DOHH2 (cell line): Measurements from ENCODE around the gene CFAP221.

Source experiments
- H3F3A ChIP-seq: fragments of 200-600 bp; sonication (generic), shearing (Covaris generic); 2 replicates; pipeline ENCODE4 v1.6.0; 2016; ENCODE audit warnings: antibody characterized with exemption, mild to moderate bottlenecking; ENCODE audit not compliant: control insufficient read depth, insufficient read depth
- H3K27ac ChIP-seq: fragments of 200-600 bp; sonication (generic); 2 replicates; pipeline ENCODE4 v1.5.1; 2014; ENCODE audit warnings: low read depth, mild to moderate bottlenecking, low read length, moderate library complexity
- H3K27me3 ChIP-seq: fragments of 200-600 bp; sonication (generic); 2 replicates; pipeline ENCODE4 v1.6.1; 2014; ENCODE audit warnings: mild to moderate bottlenecking, low read length, mixed read lengths; ENCODE audit not compliant: control insufficient read depth
- H3K36me3 ChIP-seq: fragments of 200-600 bp; sonication (generic); 2 replicates; pipeline ENCODE4 v1.6.1; 2014; ENCODE audit warnings: mild to moderate bottlenecking, low read length, moderate library complexity, mixed read lengths; ENCODE audit not compliant: control insufficient read depth
- H3K4me1 ChIP-seq: fragments of 200-600 bp; sonication (generic); 2 replicates; pipeline ENCODE4 v1.6.1; 2014; ENCODE audit warnings: mild to moderate bottlenecking, low read length, mixed read lengths; ENCODE audit not compliant: control insufficient read depth
- H3K4me2 ChIP-seq: fragments of 200-600 bp; sonication (generic); 2 replicates; pipeline ENCODE4 v1.6.0; 2014; ENCODE audit warnings: mild to moderate bottlenecking, low read length, moderate library complexity
- H3K4me3 ChIP-seq: fragments of 200-600 bp; sonication (generic); 2 replicates; pipeline ENCODE4 v1.5.1; 2014; ENCODE audit warnings: mild to moderate bottlenecking, low read length, mixed read lengths
- H3K79me2 ChIP-seq: fragments of 200-600 bp; sonication (generic); 2 replicates; pipeline ENCODE4 v1.6.1; 2014; ENCODE audit warnings: mild to moderate bottlenecking, low read length, mixed read lengths; ENCODE audit not compliant: control insufficient read depth
- H3K9me2 ChIP-seq: fragments of 200-600 bp; sonication (generic); replicated peaks from 2 replicates; pipeline ENCODE4 v1.6.1; 2014; ENCODE audit warnings: mild to moderate bottlenecking, low read length, mixed read lengths; ENCODE audit not compliant: control insufficient read depth
- H3K9me3 ChIP-seq: fragments of 200-600 bp; sonication (generic); 2 replicates; pipeline ENCODE4 v1.6.1; 2014; ENCODE audit warnings: antibody characterized with exemption, low read length, mixed read lengths; ENCODE audit not compliant: control insufficient read depth, insufficient read depth
- H4K20me1 ChIP-seq: fragments of 200-600 bp; sonication (generic); 2 replicates; pipeline ENCODE4 v1.6.0; 2014; ENCODE audit warnings: low read depth, mild to moderate bottlenecking, antibody characterized with exemption, low read length, moderate library complexity; ENCODE audit not compliant: control insufficient read depth, insufficient read depth
- EZH2phosphoT487 ChIP-seq: fragments of 200-600 bp; sonication (generic); IDR thresholded peaks from 2 replicates; pipeline ENCODE4 v1.6.1; 2017; ENCODE audit warnings: borderline replicate concordance, mild to moderate bottlenecking, antibody characterized with exemption, low read length, moderate library complexity, mixed read lengths
- TF ChIP-seq, protein P1 (sequence below): fragments of 200-600 bp; sonication (generic); IDR thresholded peaks from one replicate; pipeline ENCODE4 v1.5.1; 2014; ENCODE audit warnings: antibody characterized with exemption, mild to moderate bottlenecking, low read depth, low read length; ENCODE audit not compliant: poor library complexity, severe bottlenecking

Gene CFAP221

DNA sequence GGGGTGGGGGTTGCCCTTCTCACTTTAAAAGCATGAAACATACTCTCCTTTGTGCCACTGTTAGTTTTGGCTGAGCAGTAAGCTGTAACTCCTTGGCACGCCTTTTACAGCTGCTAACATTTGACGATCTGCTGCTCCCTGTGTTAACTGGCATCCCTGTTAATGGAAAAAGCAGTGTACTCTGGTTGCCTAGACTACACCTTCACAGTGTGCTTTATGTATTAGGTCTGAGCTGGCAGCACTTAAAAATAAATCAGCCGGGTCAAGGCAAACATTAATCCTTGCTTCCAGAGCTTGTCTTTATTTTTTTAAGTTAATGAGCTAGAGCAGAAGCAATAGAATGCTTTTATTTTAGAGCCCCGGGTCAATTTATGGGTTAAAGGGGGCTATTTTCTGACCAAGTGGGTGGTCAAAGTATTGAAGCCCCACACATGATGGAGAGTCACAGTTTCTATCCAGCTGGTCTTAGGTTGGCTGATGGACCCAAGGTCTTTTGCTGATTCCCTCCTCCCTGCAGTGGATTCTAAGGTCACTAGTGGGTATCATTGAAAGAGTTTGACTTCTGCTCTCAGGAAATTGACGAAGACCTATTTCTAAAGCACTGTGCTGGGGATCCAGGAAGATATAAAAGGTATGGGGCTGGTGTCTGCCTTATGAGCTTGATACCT lies 54.5 kb downstream of the CFAP221 start:
- Histone ChIP-seq H3K27ac (no peak overlapping the region), H3K4me1 (no peaks in the 10 kb centered on the region), H3K36me3 (no peaks in the 10 kb centered on the region), H3K27me3 (peaks cover 4% of the 10 kb centered on the region; the same call in 1 of the 2 replicates), H4K20me1 (no peaks in the 10 kb centered on the region), H3F3A (no peaks in the 10 kb centered on the region), H3K9me3 (no peaks in the 10 kb centered on the region), H3K79me2 (no peaks in the 10 kb centered on the region), H3K4me2 (no peak overlapping the region), H3K4me3 (no peak overlapping the region), H3K9me2 (no peaks in the 10 kb centered on the region)
- no peak for TF ChIP-seq EZH2phosphoT487
- TF ChIP-seq, protein P1, sequence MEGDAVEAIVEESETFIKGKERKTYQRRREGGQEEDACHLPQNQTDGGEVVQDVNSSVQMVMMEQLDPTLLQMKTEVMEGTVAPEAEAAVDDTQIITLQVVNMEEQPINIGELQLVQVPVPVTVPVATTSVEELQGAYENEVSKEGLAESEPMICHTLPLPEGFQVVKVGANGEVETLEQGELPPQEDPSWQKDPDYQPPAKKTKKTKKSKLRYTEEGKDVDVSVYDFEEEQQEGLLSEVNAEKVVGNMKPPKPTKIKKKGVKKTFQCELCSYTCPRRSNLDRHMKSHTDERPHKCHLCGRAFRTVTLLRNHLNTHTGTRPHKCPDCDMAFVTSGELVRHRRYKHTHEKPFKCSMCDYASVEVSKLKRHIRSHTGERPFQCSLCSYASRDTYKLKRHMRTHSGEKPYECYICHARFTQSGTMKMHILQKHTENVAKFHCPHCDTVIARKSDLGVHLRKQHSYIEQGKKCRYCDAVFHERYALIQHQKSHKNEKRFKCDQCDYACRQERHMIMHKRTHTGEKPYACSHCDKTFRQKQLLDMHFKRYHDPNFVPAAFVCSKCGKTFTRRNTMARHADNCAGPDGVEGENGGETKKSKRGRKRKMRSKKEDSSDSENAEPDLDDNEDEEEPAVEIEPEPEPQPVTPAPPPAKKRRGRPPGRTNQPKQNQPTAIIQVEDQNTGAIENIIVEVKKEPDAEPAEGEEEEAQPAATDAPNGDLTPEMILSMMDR = no peak

GRCh38 chr2:119599384-119599783 lies 55.1 kb downstream of the CFAP221 start:
- no peaks in the 10 kb centered on the region for H4K20me1 ChIP-seq
- no peaks in the 10 kb centered on the region for H3K9me3 ChIP-seq
- no peak overlapping the region for H3K27ac ChIP-seq
- peaks cover 4% of the 10 kb centered on the region; the same call in 1 of the 2 replicates for H3K27me3 ChIP-seq
- no peaks in the 10 kb centered on the region for H3K4me1 ChIP-seq
- no peaks in the 10 kb centered on the region for H3K36me3 ChIP-seq
- no peaks in the 10 kb centered on the region for H3K79me2 ChIP-seq
- no peaks in the 10 kb centered on the region for H3F3A ChIP-seq
- no peak for TF ChIP-seq EZH2phosphoT487
- TF ChIP-seq, protein P1 = no peak
- H3K9me2 ChIP-seq = no peaks in the 10 kb centered on the region
- no peak overlapping the region for H3K4me2 ChIP-seq
- no peak overlapping the region for H3K4me3 ChIP-seq

DNA sequence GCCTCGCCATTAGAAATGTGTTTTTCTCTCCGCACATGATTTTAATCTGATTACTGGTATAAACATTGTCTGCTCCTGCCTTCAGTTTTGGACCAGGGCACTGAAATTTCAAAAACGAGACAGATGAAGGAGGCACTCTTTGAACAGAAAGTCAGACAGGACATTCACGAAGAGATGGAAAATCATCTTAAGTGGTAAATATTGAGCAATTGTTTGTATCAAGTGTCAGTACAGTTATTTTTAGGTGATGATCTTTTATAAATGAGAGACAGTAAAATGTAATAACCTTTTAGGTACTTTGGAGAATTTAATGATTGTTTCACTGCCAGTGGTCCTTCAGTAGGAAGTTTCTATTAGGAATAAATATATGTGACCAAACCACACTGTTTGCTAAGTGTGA lies 60.8 kb downstream of the CFAP221 start:
- Histone ChIP-seq H3K27me3 (peaks cover 11% of the 10 kb centered on the region; the same call in 1 of the 2 replicates), H4K20me1 (no peaks in the 10 kb centered on the region), H3K9me2 (no peaks in the 10 kb centered on the region), H3K36me3 (no peaks in the 10 kb centered on the region), H3K79me2 (no peaks in the 10 kb centered on the region), H3K4me1 (no peaks in the 10 kb centered on the region), H3K4me2 (no peak overlapping the region), H3K27ac (no peak overlapping the region), H3F3A (no peaks in the 10 kb centered on the region), H3K4me3 (no peak overlapping the region), H3K9me3 (no peaks in the 10 kb centered on the region)
- no peak for TF ChIP-seq EZH2phosphoT487
- TF ChIP-seq, protein P1 = no peak
